HG02763 (cell line): Measurements from ENCODE around the gene C22orf15.

Source experiments
- ATAC-seq: cut with Tn5 transposase; IDR thresholded peaks from one replicate; pipeline ENCODE4 v1.9.1; 2021; ENCODE audit warnings: mild to moderate bottlenecking, moderate library complexity; ENCODE audit not compliant: unreplicated experiment

Gene C22orf15

GRCh38 chr22:23786752-23787599 lies 24.2 kb downstream of the C22orf15 start, which contains the start of gene SMARCB1:
Gene SMARCB1, plus strand, starts transcription at chr22:23786966. Its CDS starts 204 bp downstream, at chr22:23787170.
- ATAC-seq, result peak; percentile 78

- no peak for ATAC-seq
These were observed 24.8 kb downstream of the C22orf15 start for GRCh38 chr22:23787600-23787896.

- ATAC-seq, result no peak
These were observed 25.1 kb downstream of the C22orf15 start for GRCh38 chr22:23787910-23788309.

- no peak for ATAC-seq
These were observed 26.3 kb downstream of the C22orf15 start for GRCh38 chr22:23789121-23789520.

- ATAC-seq, result no peak
These were observed 26.8 kb downstream of the C22orf15 start for GRCh38 chr22:23789638-23790037.

GRCh38 chr22:23790819-23791737 lies 28.3 kb downstream of the C22orf15 start:
- no peak for ATAC-seq

- ATAC-seq, result no peak
These were observed 29.2 kb downstream of the C22orf15 start for GRCh38 chr22:23791738-23792645.

GRCh38 chr22:23793326-23793725 lies 30.5 kb downstream of the C22orf15 start:
- no peak for ATAC-seq

GRCh38 chr22:23796461-23796860 lies 33.7 kb downstream of the C22orf15 start:
- no peak for ATAC-seq

- ATAC-seq, result no peak
These were observed 37.8 kb downstream of the C22orf15 start for GRCh38 chr22:23800297-23801237.

GRCh38 chr22:23801238-23801821 lies 38.5 kb downstream of the C22orf15 start:
- ATAC-seq, result no peak

- ATAC-seq, result no peak
These were observed 39.1 kb downstream of the C22orf15 start for GRCh38 chr22:23801886-23802377.

- ATAC-seq, result no peak
These were observed 40.4 kb downstream of the C22orf15 start for GRCh38 chr22:23803001-23803819.

GRCh38 chr22:23804781-23805291 lies 42.0 kb downstream of the C22orf15 start:
- ATAC-seq, result no peak

GRCh38 chr22:23806837-23807236 lies 44.0 kb downstream of the C22orf15 start:
- no peak for ATAC-seq

GRCh38 chr22:23812378-23812777 lies 49.6 kb downstream of the C22orf15 start:
- ATAC-seq, result no peak
